Endodermal cell (in vitro differentiated cells): Measurements from ENCODE around the gene ACHE. TPM values are rescaled to one million over a fixed set of nuclear protein-coding genes. Genes with fewer than 3 reads are reported as not detected.
A peak's percentile ranks its signal among the peaks of the same experiment; 100 is the strongest.

ENCODE experiments used
- DNase-seq: peaks from one replicate; pipeline ENCODE4 v3.0.0-alpha.2; 2017
- H3K27ac ChIP-seq: 2 replicates; pipeline ENCODE4 v1.5.1; 2013; ENCODE audit warnings: mild to moderate bottlenecking, low read depth, low read length, moderate library complexity
- H3K27me3 ChIP-seq: 2 replicates; pipeline ENCODE4 v1.6.1; 2013; ENCODE audit warnings: mild to moderate bottlenecking, low read length, moderate library complexity; ENCODE audit not compliant: insufficient read depth, control insufficient read depth, poor library complexity, severe bottlenecking
- H3K36me3 ChIP-seq: 2 replicates; pipeline ENCODE4 v1.7.0; 2013; ENCODE audit warnings: mild to moderate bottlenecking, low read length, moderate library complexity; ENCODE audit not compliant: control insufficient read depth, insufficient read depth
- H3K4me1 ChIP-seq: one replicate; pipeline ENCODE4 v1.7.0; 2013; ENCODE audit warnings: low read length; ENCODE audit not compliant: control insufficient read depth, insufficient read depth
- H3K4me3 ChIP-seq: 2 replicates; pipeline ENCODE4 v1.5.1; 2013; ENCODE audit warnings: mild to moderate bottlenecking, low read length, moderate library complexity
- H3K9ac ChIP-seq: 2 replicates; pipeline ENCODE4 v1.6.1; 2013; ENCODE audit warnings: mild to moderate bottlenecking, low read length, moderate library complexity; ENCODE audit not compliant: poor library complexity, severe bottlenecking; ENCODE audit errors: extremely low read depth
- H3K9me3 ChIP-seq: 2 replicates; pipeline ENCODE4 v1.6.1; 2013; ENCODE audit warnings: mild to moderate bottlenecking, low read length, moderate library complexity; ENCODE audit not compliant: control insufficient read depth
- H3K27ac Mint-ChIP-seq: 2 replicates; pipeline ENCODE4 v1.8.0; 2020; ENCODE audit warnings: mixed read lengths
- H3K27me3 Mint-ChIP-seq: 2 replicates; pipeline ENCODE4 v1.8.0; 2021; ENCODE audit warnings: mild to moderate bottlenecking, mixed read lengths; ENCODE audit not compliant: insufficient read depth
- H3K36me3 Mint-ChIP-seq: 2 replicates; pipeline ENCODE4 v1.8.0; 2020; ENCODE audit warnings: low read depth, mixed read lengths
- H3K4me1 Mint-ChIP-seq: 2 replicates; pipeline ENCODE4 v1.8.0; 2020; ENCODE audit warnings: mixed read lengths
- H3K4me3 Mint-ChIP-seq: 2 replicates; pipeline ENCODE4 v1.8.0; 2020; ENCODE audit warnings: mild to moderate bottlenecking, moderate library complexity, mixed read lengths
- H3K9me3 Mint-ChIP-seq: 2 replicates; pipeline ENCODE4 v1.8.0; 2020; ENCODE audit warnings: mild to moderate bottlenecking, mixed read lengths
- WGBS, 2 experiments: methylation state at CpG; one replicate each; pipeline versions ENCODE4 v1.1.5 to v1.1.7; 2013; ENCODE audit warnings: missing lambda C conversion rate in 2 of 2, mixed read lengths in 1 of 2; ENCODE audit not compliant: insufficient coverage in 1 of 2, insufficient read length in 1 of 2; 5-methylcytosine and 5-hydroxymethylcytosine counted together
- total RNA-seq, 2 donors: library from RNA; stranded (reverse); fragmentation: NEBNext Ultra II Directional in 1 of 2; extraction: Animal tissue kit (Norgen Biotek cat#: 25700) in 1 of 2; gene quantifications; 2 replicates in 1 of 2; 3 replicates in 1 of 2; pipeline ENCODE4 v1.2.1, GENCODE V29; 2021
- TF ChIP-seq, protein P1 (sequence below): fragments of 200-600 bp; sonication (generic); conservative IDR thresholded peaks from 2 replicates; pipeline ENCODE4 v1.5.0; 2021; ENCODE audit warnings: antibody characterized with exemption, mild to moderate bottlenecking

ACHE gene
- total RNA-seq, 2 donors from 2014 or later, result 2.6 to 13.7 TPM

DNA sequence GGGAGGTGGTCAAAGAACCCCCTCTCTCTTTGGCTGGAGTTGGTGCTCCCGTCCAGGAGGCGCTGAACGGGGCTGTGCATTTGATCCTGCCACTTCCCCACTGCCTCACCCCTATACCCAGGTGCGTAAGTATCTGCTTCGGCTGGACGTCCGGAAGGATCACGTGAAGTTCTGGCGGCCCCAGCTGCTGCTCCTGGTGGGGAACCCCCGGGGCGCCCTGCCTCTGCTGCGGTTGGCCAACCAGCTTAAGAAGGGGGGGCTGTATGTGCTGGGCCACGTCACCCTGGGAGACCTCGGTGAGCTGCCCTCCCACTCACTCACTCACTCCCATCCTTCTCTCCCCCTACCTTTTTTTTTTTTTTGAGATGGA lies 34.1 kb downstream of the ACHE start:
- no peak overlapping the region for H3K4me3 Mint-ChIP-seq
- H3K4me1 Mint-ChIP-seq, result peaks cover 5% of the 10 kb centered on the region
- TF ChIP-seq, protein P1, sequence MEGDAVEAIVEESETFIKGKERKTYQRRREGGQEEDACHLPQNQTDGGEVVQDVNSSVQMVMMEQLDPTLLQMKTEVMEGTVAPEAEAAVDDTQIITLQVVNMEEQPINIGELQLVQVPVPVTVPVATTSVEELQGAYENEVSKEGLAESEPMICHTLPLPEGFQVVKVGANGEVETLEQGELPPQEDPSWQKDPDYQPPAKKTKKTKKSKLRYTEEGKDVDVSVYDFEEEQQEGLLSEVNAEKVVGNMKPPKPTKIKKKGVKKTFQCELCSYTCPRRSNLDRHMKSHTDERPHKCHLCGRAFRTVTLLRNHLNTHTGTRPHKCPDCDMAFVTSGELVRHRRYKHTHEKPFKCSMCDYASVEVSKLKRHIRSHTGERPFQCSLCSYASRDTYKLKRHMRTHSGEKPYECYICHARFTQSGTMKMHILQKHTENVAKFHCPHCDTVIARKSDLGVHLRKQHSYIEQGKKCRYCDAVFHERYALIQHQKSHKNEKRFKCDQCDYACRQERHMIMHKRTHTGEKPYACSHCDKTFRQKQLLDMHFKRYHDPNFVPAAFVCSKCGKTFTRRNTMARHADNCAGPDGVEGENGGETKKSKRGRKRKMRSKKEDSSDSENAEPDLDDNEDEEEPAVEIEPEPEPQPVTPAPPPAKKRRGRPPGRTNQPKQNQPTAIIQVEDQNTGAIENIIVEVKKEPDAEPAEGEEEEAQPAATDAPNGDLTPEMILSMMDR, result no peak
- Histone ChIP-seq H3K4me1 (peaks cover 3% of the 10 kb centered on the region), H3K9ac (no peak overlapping the region), H3K27ac (no peak overlapping the region), H3K4me3 (no peak overlapping the region), H3K9me3 (no peaks in the 10 kb centered on the region), H3K36me3 (peaks cover 10% of the 10 kb centered on the region), H3K27me3 (no peaks in the 10 kb centered on the region)
- no peaks in the 10 kb centered on the region for H3K27me3 Mint-ChIP-seq
- WGBS, 2 experiments, result 97% methylated on average over 9 to 14 of the region's 14 CpGs
- no peak overlapping the region for H3K27ac Mint-ChIP-seq
- H3K36me3 Mint-ChIP-seq, result peaks cover 48% of the 10 kb centered on the region
- no peak for DNase-seq
- H3K9me3 Mint-ChIP-seq, result no peaks in the 10 kb centered on the region

DNA sequence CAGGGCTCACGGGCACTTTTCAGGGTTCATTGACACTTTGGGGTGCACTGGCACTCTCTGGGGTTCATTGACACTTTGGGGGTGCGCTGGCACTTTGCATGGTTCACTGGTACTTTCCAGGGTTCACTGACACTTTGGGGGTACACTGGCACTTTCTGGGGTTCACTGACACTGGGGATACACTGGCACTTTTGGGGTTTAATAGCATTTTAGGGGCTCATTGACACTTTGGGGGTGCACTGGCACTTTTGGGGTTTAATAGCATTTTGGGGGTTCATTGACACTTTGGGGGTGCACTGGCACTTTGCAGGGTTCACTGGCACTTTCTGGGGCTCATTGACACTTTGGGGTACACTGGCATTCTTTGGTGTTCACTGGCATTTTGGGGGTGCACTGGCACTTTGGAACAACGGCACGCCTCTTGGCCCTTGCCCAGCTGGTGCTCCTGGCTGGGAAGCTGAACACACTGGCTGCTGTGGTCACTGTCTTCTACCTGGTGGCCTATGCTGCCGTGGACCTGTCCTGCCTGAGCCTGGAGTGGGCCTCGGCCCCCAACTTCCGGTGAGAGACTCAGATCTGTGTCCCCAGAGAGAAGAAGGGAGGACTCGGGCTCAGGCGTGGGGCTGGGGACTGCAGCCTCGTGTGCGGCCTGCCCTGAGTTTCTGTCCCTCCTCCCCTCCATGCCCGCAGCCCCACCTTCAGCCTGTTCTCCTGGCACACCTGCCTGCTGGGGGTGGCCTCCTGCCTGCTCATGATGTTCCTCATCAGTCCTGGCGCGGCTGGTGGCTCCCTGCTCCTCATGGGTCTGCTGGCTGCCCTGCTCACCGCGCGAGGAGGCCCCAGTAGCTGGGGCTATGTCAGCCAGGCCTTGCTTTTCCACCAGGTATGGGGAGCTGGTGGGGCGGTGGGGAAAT lies 34.7 kb downstream of the ACHE start:
- Mint-ChIP-seq H3K27me3 (no peaks in the 10 kb centered on the region), H3K4me1 (peaks cover 5% of the 10 kb centered on the region), H3K4me3 (no peak overlapping the region), H3K36me3 (peaks cover 48% of the 10 kb centered on the region), H3K27ac (no peak overlapping the region), H3K9me3 (no peaks in the 10 kb centered on the region)
- H3K36me3 ChIP-seq, result peaks cover 10% of the 10 kb centered on the region
- H3K9me3 ChIP-seq, result no peaks in the 10 kb centered on the region
- H3K4me1 ChIP-seq, result peaks cover 3% of the 10 kb centered on the region
- no peak for DNase-seq
- no peak overlapping the region for H3K9ac ChIP-seq
- TF ChIP-seq, protein P1, result no peak
- no peak overlapping the region for H3K4me3 ChIP-seq
- H3K27me3 ChIP-seq, result no peaks in the 10 kb centered on the region
- WGBS, 2 experiments, result 94 to 96% methylated on average over 10 to 18 of the region's 18 CpGs
- H3K27ac ChIP-seq, result no peak overlapping the region

DNA sequence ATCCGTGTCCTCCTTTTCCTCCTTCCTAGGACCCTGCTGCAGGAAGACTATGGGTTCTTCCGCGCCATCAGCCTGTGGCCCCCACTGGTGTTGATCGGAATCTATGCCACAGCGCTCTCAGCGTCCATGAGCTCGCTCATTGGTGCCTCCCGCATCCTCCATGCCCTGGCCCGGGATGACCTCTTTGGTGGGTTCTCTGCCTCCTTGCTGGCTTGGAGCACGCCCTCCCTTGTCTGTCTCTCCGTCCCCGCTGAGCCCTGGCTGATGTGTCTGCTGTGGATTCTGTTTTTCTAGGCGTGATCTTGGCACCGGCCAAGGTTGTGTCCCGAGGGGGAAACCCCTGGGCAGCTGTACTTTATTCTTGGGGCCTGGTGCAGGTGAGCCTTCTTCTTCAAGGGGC lies 35.8 kb downstream of the ACHE start:
- H3K4me3 Mint-ChIP-seq, result no peak overlapping the region
- Histone ChIP-seq H3K36me3 (peaks cover 18% of the 10 kb centered on the region), H3K9ac (no peak overlapping the region), H3K4me1 (peaks cover 3% of the 10 kb centered on the region), H3K9me3 (no peaks in the 10 kb centered on the region), H3K27ac (no peak overlapping the region), H3K4me3 (no peak overlapping the region), H3K27me3 (no peaks in the 10 kb centered on the region)
- H3K9me3 Mint-ChIP-seq, result no peaks in the 10 kb centered on the region
- peaks cover 50% of the 10 kb centered on the region for H3K36me3 Mint-ChIP-seq
- H3K27me3 Mint-ChIP-seq, result no peaks in the 10 kb centered on the region
- no peak for DNase-seq
- 90 to 94% methylated on average over 13 to 15 of the region's 15 CpGs for WGBS, 2 experiments
- H3K4me1 Mint-ChIP-seq, result peaks cover 5% of the 10 kb centered on the region
- H3K27ac Mint-ChIP-seq, result peak overlapping the region; percentile 66
- TF ChIP-seq, protein P1, result no peak
